GM18499 (cell line): Measurements from ENCODE around the gene COTL1.
"Not testable (repeated sequence)": the region's sequence is repeated elsewhere in the genome, so short reads cannot be mapped to it uniquely, and the experiment has no call there.

ENCODE experiments used
- ATAC-seq: cut with Tn5 transposase; IDR thresholded peaks from one replicate; pipeline ENCODE4 v1.9.1; 2021; ENCODE audit warnings: moderate number of reproducible peaks; ENCODE audit not compliant: insufficient read depth, unreplicated experiment

Gene COTL1

GRCh38 chr16:84643674-84644073, 25.8 kb upstream of the COTL1 start:
- no peak for ATAC-seq

- no peak for ATAC-seq
Measured at GRCh38 chr16:84643180-84643583, 25.3 kb upstream of the COTL1 start.

GRCh38 chr16:84641643-84642358, 23.9 kb upstream of the COTL1 start:
- ATAC-seq: no peak

- ATAC-seq: no peak
Measured at GRCh38 chr16:84640145-84640544, 22.3 kb upstream of the COTL1 start.

GRCh38 chr16:84638231-84638806, 20.4 kb upstream of the COTL1 start:
- ATAC-seq: no peak

GRCh38 chr16:84637709-84638108, 19.8 kb upstream of the COTL1 start:
- no peak for ATAC-seq

- ATAC-seq: no peak
Measured at GRCh38 chr16:84635702-84636101, 17.8 kb upstream of the COTL1 start.

GRCh38 chr16:84633622-84634021, 15.7 kb upstream of the COTL1 start:
- no peak for ATAC-seq

GRCh38 chr16:84632862-84633261, 15.0 kb upstream of the COTL1 start:
- ATAC-seq: not testable (repeated sequence)

GRCh38 chr16:84631886-84632285, 14.0 kb upstream of the COTL1 start:
- ATAC-seq: no peak

GRCh38 chr16:84631153-84631466, 13.2 kb upstream of the COTL1 start:
- no peak for ATAC-seq

GRCh38 chr16:84630446-84631152, 12.7 kb upstream of the COTL1 start:
- ATAC-seq: no peak

GRCh38 chr16:84630009-84630408, 12.1 kb upstream of the COTL1 start:
- ATAC-seq: no peak

- no peak for ATAC-seq
Measured at GRCh38 chr16:84629580-84629979, 11.7 kb upstream of the COTL1 start.

- ATAC-seq: no peak
Measured at GRCh38 chr16:84628226-84628731, 10.4 kb upstream of the COTL1 start.

GRCh38 chr16:84625556-84625955, 7.7 kb upstream of the COTL1 start:
- no peak for ATAC-seq

GRCh38 chr16:84620913-84621312, 3.0 kb upstream of the COTL1 start:
- not testable (repeated sequence) for ATAC-seq

- no peak for ATAC-seq
Measured at GRCh38 chr16:84618581-84619460, 943 bp upstream of the COTL1 start.

- no peak for ATAC-seq
Measured at GRCh38 chr16:84617041-84617790, 662 bp downstream of the COTL1 start.

- ATAC-seq: no peak
Measured at GRCh38 chr16:84616515-84616914, 1.4 kb downstream of the COTL1 start.
